Measurements from ENCODE around the gene ADAM10.

ADAM10 gene

DNA sequence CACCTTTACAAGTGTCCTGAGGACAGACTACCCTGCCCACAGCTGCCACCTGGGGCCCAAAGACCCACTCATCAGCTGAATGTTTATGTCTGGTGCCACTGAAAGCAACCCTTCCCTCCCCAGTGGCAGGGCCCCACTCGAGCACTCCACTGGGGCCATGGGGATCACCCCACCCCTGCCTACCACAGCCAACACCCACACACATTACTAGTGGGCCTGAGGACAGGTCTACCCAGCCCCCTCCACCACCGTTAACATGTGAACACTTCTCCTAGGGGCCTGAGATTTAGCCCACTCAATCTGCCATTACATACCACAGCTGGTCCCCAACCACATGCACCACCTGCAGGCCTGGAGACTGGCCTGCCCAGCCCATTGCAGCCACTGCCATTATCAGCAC lies 52.3 kb downstream of the ADAM10 start:
- no CpG with 5 or more reads among the region's 2 CpGs for WGBS, 2 donors (ENCODE audit: extremely low coverage in 2 of 2, insufficient read length in 2 of 2, insufficient replicate concordance in 1 of 2)
- no peak overlapping the region for H3K4me3 ChIP-seq (ENCODE audit: low read length in 2 of 2)

GRCh38 chr15:58696738-58697137 lies 52.8 kb downstream of the ADAM10 start:
- Histone ChIP-seq H2BK15ac (ENCODE audit: low read length) (no peak overlapping the region), H2BK5ac (ENCODE audit: low read length) (no peak overlapping the region), H3K27me3 (ENCODE audit: control insufficient read depth in 3 of 3, insufficient read depth in 3 of 3, low read depth in 1 of 3, low read length in 3 of 3) (no peaks in the 10 kb centered on the region), H4K91ac (ENCODE audit: low read depth, low read length, poor library complexity) (peak overlapping the region; percentile 38), H3K14ac (ENCODE audit: low read length) (no peak overlapping the region), H2AFZ (ENCODE audit: low read length) (no peak overlapping the region), H2AK5ac (ENCODE audit: low read depth, low read length) (peak overlapping the region; percentile 50), H2BK120ac (ENCODE audit: low read depth, low read length) (no peak overlapping the region), H3K27ac (replicated peaks; ENCODE audit: low read length) (no peak overlapping the region), H3K23ac (ENCODE audit: low read depth, low read length, poor library complexity) (no peak overlapping the region), H3K4me3 (ENCODE audit: low read length in 2 of 2) (no peak overlapping the region), H3K36me3 (replicated peaks in 1 of 2; ENCODE audit: control insufficient read depth in 2 of 2, insufficient read depth in 2 of 2, low read length in 2 of 2) (peaks cover 3 to 31% of the 10 kb centered on the region in 2 donors), H3K79me1 (ENCODE audit: low read depth, low read length) (peaks cover 11% of the 10 kb centered on the region), H3K9ac (ENCODE audit: low read depth, low read length, poor library complexity) (no peak overlapping the region), H3K4me2 (ENCODE audit: insufficient read depth, low read length, poor library complexity, severe bottlenecking) (no peak overlapping the region), H3K4me1 (ENCODE audit: control insufficient read depth in 2 of 2, insufficient read depth in 1 of 2, low read depth in 1 of 2, low read length in 2 of 2) (no peaks in the 10 kb centered on the region), H2BK12ac (ENCODE audit: low read length) (no peak overlapping the region), H3K4ac (ENCODE audit: low read length) (no peak overlapping the region), H4K8ac (ENCODE audit: low read depth, low read length) (no peak overlapping the region), H3K18ac (ENCODE audit: low read length) (peak overlapping the region; percentile 51), H3K9me3 (replicated peaks in 1 of 2; ENCODE audit: control insufficient read depth in 2 of 2, insufficient read depth in 1 of 2, low read depth in 1 of 2, low read length in 2 of 2) (peaks cover 0 to 43% of the 10 kb centered on the region in 2 donors)
- no CpG with 5 or more reads among the region's 6 CpGs for WGBS, 2 donors (ENCODE audit: extremely low coverage in 2 of 2, insufficient read length in 2 of 2, insufficient replicate concordance in 1 of 2)
- DNase-seq (ENCODE audit: low spot score): no peak

More for the DNA sequence above, 52.3 kb downstream of the ADAM10 start:
- no peak overlapping the region for H2BK120ac ChIP-seq (ENCODE audit: low read depth, low read length)
- peaks cover 11% of the 10 kb centered on the region for H3K79me1 ChIP-seq (ENCODE audit: low read depth, low read length)
- H2AFZ ChIP-seq (ENCODE audit: low read length): no peak overlapping the region
- no peaks in the 10 kb centered on the region for H3K4me1 ChIP-seq (ENCODE audit: control insufficient read depth in 2 of 2, insufficient read depth in 1 of 2, low read depth in 1 of 2, low read length in 2 of 2)
- H3K9me3 ChIP-seq (replicated peaks in 1 of 2; ENCODE audit: control insufficient read depth in 2 of 2, insufficient read depth in 1 of 2, low read depth in 1 of 2, low read length in 2 of 2): peaks cover 0 to 45% of the 10 kb centered on the region in 2 donors
- H3K23ac ChIP-seq (ENCODE audit: low read depth, low read length, poor library complexity): peak overlapping the region; percentile 14
- H4K91ac ChIP-seq (ENCODE audit: low read depth, low read length, poor library complexity): peak overlapping the region; percentile 38
- no peak overlapping the region for H3K4ac ChIP-seq (ENCODE audit: low read length)
- no peak overlapping the region for H2BK15ac ChIP-seq (ENCODE audit: low read length)
- no peak for DNase-seq (ENCODE audit: low spot score)
- no peaks in the 10 kb centered on the region for H3K27me3 ChIP-seq (ENCODE audit: control insufficient read depth in 3 of 3, insufficient read depth in 3 of 3, low read depth in 1 of 3, low read length in 3 of 3)
- no peak overlapping the region for H2BK5ac ChIP-seq (ENCODE audit: low read length)
- H3K14ac ChIP-seq (ENCODE audit: low read length): no peak overlapping the region
- peak overlapping the region; percentile 52 for H3K18ac ChIP-seq (ENCODE audit: low read length)
- H3K4me2 ChIP-seq (ENCODE audit: insufficient read depth, low read length, poor library complexity, severe bottlenecking): no peak overlapping the region
- no peak overlapping the region for H3K9ac ChIP-seq (ENCODE audit: low read depth, low read length, poor library complexity)
- H2AK5ac ChIP-seq (ENCODE audit: low read depth, low read length): peak overlapping the region; percentile 50
- H3K27ac ChIP-seq (replicated peaks; ENCODE audit: low read length): no peak overlapping the region
- peaks cover 1 to 31% of the 10 kb centered on the region in 2 donors for H3K36me3 ChIP-seq (replicated peaks in 1 of 2; ENCODE audit: control insufficient read depth in 2 of 2, insufficient read depth in 2 of 2, low read length in 2 of 2)
- no peak overlapping the region for H4K8ac ChIP-seq (ENCODE audit: low read depth, low read length)
- no peak overlapping the region for H2BK12ac ChIP-seq (ENCODE audit: low read length)

DNA sequence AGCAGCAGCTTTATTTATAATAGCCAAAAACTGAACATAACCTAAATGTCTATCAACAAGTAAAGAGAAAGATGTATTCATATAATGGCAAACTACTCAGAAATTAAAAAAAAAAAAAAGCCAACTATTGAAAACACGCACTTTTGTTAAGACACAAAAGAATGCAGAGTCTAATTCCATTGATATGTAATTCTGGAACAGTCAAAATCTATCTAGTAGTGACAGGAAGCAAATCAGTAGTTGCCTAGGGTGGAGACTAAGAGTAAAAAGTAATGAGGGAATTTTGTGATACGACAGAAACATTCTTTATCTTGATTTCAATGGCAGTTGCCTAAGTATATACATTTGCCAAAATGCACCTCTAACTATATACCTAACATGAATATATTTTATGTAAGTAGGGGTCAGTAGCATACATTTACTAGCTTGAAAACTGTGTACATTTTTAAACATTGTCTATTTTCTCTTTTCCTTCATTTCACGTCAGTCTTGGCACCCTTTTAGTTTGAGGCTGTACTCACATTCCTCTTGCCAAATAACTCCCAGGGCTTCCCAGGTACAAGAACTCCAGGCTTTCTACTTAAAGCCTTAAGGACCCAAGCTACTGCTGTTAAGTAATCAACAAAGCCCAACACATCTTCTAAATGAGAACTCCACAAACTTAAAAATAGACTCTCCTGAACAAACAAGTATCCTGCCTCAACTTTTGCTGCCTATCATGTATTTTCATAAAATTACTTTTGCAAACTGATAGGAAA lies 54.7 kb downstream of the ADAM10 start:
- no peak for DNase-seq (ENCODE audit: low spot score)
- H3K27me3 ChIP-seq (ENCODE audit: control insufficient read depth in 3 of 3, insufficient read depth in 3 of 3, low read depth in 1 of 3, low read length in 3 of 3): no peaks in the 10 kb centered on the region
- no peak overlapping the region for H2BK5ac ChIP-seq (ENCODE audit: low read length)
- no peak overlapping the region for H4K8ac ChIP-seq (ENCODE audit: low read depth, low read length)
- no peak overlapping the region for H3K18ac ChIP-seq (ENCODE audit: low read length)
- H2AFZ ChIP-seq (ENCODE audit: low read length): no peak overlapping the region
- no peak overlapping the region for H3K23ac ChIP-seq (ENCODE audit: low read depth, low read length, poor library complexity)
- no peak overlapping the region for H3K4me3 ChIP-seq (ENCODE audit: low read length in 2 of 2)
- H4K91ac ChIP-seq (ENCODE audit: low read depth, low read length, poor library complexity): no peak overlapping the region
- no peak overlapping the region for H3K4me2 ChIP-seq (ENCODE audit: insufficient read depth, low read length, poor library complexity, severe bottlenecking)
- peaks cover 0 to 29% of the 10 kb centered on the region in 2 donors for H3K9me3 ChIP-seq (replicated peaks in 1 of 2; ENCODE audit: control insufficient read depth in 2 of 2, insufficient read depth in 1 of 2, low read depth in 1 of 2, low read length in 2 of 2)
- no CpG with 5 or more reads among the region's 3 CpGs for WGBS, 2 donors (ENCODE audit: extremely low coverage in 2 of 2, insufficient read length in 2 of 2, insufficient replicate concordance in 1 of 2)
- no peak overlapping the region for H2BK120ac ChIP-seq (ENCODE audit: low read depth, low read length)
- H2BK15ac ChIP-seq (ENCODE audit: low read length): no peak overlapping the region
- no peak overlapping the region for H3K14ac ChIP-seq (ENCODE audit: low read length)
- no peak overlapping the region for H3K4ac ChIP-seq (ENCODE audit: low read length)
- H3K36me3 ChIP-seq (replicated peaks in 1 of 2; ENCODE audit: control insufficient read depth in 2 of 2, insufficient read depth in 2 of 2, low read length in 2 of 2): peaks cover 3 to 16% of the 10 kb centered on the region in 2 donors
- H3K4me1 ChIP-seq (ENCODE audit: control insufficient read depth in 2 of 2, insufficient read depth in 1 of 2, low read depth in 1 of 2, low read length in 2 of 2): no peaks in the 10 kb centered on the region
- H3K9ac ChIP-seq (ENCODE audit: low read depth, low read length, poor library complexity): no peak overlapping the region
- no peak overlapping the region for H2BK12ac ChIP-seq (ENCODE audit: low read length)
- no peak overlapping the region for H2AK5ac ChIP-seq (ENCODE audit: low read depth, low read length)
- H3K27ac ChIP-seq (replicated peaks; ENCODE audit: low read length): no peak overlapping the region
- H3K79me1 ChIP-seq (ENCODE audit: low read depth, low read length): peaks cover 11% of the 10 kb centered on the region

GRCh38 chr15:58690703-58691102 lies 58.8 kb downstream of the ADAM10 start:
- Histone ChIP-seq H3K9ac (ENCODE audit: low read depth, low read length, poor library complexity) (no peak overlapping the region), H3K27ac (replicated peaks; ENCODE audit: low read length) (no peak overlapping the region), H2AFZ (ENCODE audit: low read length) (no peak overlapping the region), H3K4me2 (ENCODE audit: insufficient read depth, low read length, poor library complexity, severe bottlenecking) (no peak overlapping the region), H3K36me3 (replicated peaks in 1 of 2; ENCODE audit: control insufficient read depth in 2 of 2, insufficient read depth in 2 of 2, low read length in 2 of 2) (peaks cover 3 to 15% of the 10 kb centered on the region in 2 donors), H4K8ac (ENCODE audit: low read depth, low read length) (no peak overlapping the region), H2BK5ac (ENCODE audit: low read length) (no peak overlapping the region), H3K9me3 (replicated peaks in 1 of 2; ENCODE audit: control insufficient read depth in 2 of 2, insufficient read depth in 1 of 2, low read depth in 1 of 2, low read length in 2 of 2) (peaks cover 0 to 12% of the 10 kb centered on the region in 2 donors), H3K4me1 (ENCODE audit: control insufficient read depth in 2 of 2, insufficient read depth in 1 of 2, low read depth in 1 of 2, low read length in 2 of 2) (no peaks in the 10 kb centered on the region), H3K79me1 (ENCODE audit: low read depth, low read length) (peaks cover 2% of the 10 kb centered on the region), H3K23ac (ENCODE audit: low read depth, low read length, poor library complexity) (no peak overlapping the region), H3K14ac (ENCODE audit: low read length) (no peak overlapping the region), H3K18ac (ENCODE audit: low read length) (no peak overlapping the region), H2BK12ac (ENCODE audit: low read length) (no peak overlapping the region), H2AK5ac (ENCODE audit: low read depth, low read length) (no peak overlapping the region), H2BK15ac (ENCODE audit: low read length) (no peak overlapping the region), H3K4me3 (ENCODE audit: low read length in 2 of 2) (no peak overlapping the region), H3K27me3 (ENCODE audit: control insufficient read depth in 3 of 3, insufficient read depth in 3 of 3, low read depth in 1 of 3, low read length in 3 of 3) (no peaks in the 10 kb centered on the region), H2BK120ac (ENCODE audit: low read depth, low read length) (no peak overlapping the region), H4K91ac (ENCODE audit: low read depth, low read length, poor library complexity) (no peak overlapping the region), H3K4ac (ENCODE audit: low read length) (no peak overlapping the region)
- DNase-seq (ENCODE audit: low spot score): no peak
- no CpG with 5 or more reads among the region's 3 CpGs for WGBS, 2 donors (ENCODE audit: extremely low coverage in 2 of 2, insufficient read length in 2 of 2, insufficient replicate concordance in 1 of 2)
